GM08714 (cell line): ENCODE data around the gene PPAT.
"Not testable (repeated sequence)": the region's sequence is repeated elsewhere in the genome, so short reads cannot be mapped to it uniquely, and the experiment has no call there.

ENCODE experiments used
- H3K4me3 ChIP-seq: fragments of 200-500 bp; sonication (Bioruptor generic); 2 replicates; pipeline ENCODE4 v1.5.1; 2014; ENCODE audit warnings: mild to moderate bottlenecking, low read length, inconsistent platforms
- ZNF274 ChIP-seq: IDR thresholded peaks from 2 replicates; pipeline ENCODE4 v1.6.1; 2012; ENCODE audit warnings: mild to moderate bottlenecking, low read depth, low read length

Gene PPAT

GRCh38 chr4:56460085-56460484 is 24.7 kb upstream of the PPAT start:
- no peak overlapping the region for H3K4me3 ChIP-seq
- no peak for TF ChIP-seq ZNF274

DNA sequence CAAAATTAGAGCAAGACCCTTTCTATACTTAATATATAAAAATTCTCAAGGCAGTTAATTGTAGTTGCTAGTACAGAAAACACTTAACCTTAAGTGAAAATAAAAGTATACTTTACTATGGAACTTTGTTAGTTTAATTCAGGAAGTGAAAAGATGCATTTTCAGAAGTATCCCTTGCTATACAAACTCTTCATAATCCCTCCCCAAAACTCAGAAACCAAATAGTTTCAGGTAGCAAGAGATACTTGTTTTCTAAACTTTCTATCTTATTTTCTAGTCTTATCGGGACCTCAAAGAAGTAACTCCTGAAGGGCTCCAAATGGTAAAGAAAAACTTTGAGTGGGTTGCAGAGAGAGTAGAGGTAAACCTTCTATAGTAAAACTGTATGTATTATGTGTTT is 14.9 kb upstream of the PPAT start:
- no peak overlapping the region for H3K4me3 ChIP-seq
- no peak for TF ChIP-seq ZNF274

- not testable (repeated sequence) for H3K4me3 ChIP-seq
Measured at GRCh38 chr4:56449475-56449874, 14.1 kb upstream of the PPAT start.

DNA sequence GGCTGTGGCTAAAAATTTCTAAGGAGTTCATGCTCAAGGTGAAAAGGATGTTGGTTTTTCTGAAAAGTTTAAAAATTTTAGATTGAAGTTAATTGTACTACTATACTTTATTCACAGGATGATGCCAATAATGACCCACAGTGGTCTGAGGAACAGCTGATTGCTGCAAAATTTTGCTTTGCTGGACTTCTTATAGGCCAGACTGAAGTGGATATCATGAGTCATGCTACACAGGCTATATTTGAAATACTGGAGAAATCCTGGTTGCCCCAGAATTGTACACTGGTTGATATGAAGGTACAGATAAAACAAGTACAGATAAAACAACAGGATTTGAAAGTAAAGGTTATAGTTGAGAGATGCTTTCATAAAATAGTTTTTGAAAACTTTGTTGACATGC is 12.9 kb upstream of the PPAT start:
- no peak overlapping the region for H3K4me3 ChIP-seq
- TF ChIP-seq ZNF274: no peak

GRCh38 chr4:56445699-56446098 is 10.3 kb upstream of the PPAT start:
- no peak for TF ChIP-seq ZNF274
- no peak overlapping the region for H3K4me3 ChIP-seq

- TF ChIP-seq ZNF274: no peak
- H3K4me3 ChIP-seq: no peak overlapping the region
Measured at GRCh38 chr4:56444719-56445118, 9.3 kb upstream of the PPAT start.

GRCh38 chr4:56440983-56441382 is 5.6 kb upstream of the PPAT start:
- TF ChIP-seq ZNF274: no peak
- no peak overlapping the region for H3K4me3 ChIP-seq

DNA sequence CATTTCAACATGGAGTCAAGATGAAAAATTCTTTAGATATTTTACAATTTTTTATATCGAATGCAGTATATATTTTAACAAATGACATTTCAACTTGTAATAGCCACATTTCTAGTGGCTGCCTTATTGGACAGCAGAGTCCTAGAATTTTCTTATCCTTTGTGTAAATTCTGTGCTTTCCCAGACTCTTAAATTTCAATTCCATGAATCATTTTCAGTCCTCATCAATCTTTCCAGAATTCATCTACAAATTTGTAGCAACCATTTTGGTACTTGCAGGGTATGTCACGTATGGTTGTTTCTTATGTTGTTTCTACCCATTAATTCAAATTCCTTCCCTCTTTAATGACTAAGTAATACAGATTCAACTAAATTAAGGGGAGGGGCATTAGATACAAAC is 3.4 kb upstream of the PPAT start:
- H3K4me3 ChIP-seq: no peak overlapping the region
- TF ChIP-seq ZNF274: no peak

DNA sequence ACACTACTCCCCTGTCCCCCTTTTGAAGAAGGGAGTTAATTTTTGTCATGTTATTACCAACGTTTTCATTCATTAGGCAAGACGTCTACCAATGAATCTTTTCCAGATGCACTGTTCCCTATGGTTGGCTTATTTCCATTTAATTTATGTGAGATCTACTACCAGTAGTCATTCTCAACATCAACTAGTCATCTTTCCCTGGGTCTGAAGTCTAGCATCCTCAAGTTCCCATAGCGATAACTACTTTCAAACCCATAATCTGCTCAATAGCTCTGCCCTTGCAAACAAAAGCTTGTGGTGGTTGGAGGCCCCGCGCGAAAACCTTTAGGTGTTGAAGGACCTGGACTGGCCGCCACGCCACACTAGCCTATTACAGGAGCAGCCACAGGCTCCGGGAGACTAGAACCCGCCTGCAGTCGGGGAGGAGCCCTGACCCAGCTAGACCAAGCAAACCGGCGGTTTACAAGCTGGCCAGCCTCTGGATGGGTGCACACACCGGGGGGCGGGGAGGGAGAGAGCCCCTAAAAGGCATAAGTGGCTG is 746 bp downstream of the PPAT start:
- peak overlapping the region; percentile 73 for H3K4me3 ChIP-seq
- no peak for TF ChIP-seq ZNF274

GRCh38 chr4:56433280-56433679 is 2.1 kb downstream of the PPAT start:
- TF ChIP-seq ZNF274: no peak
- H3K4me3 ChIP-seq: peak overlapping the region; percentile 73

DNA sequence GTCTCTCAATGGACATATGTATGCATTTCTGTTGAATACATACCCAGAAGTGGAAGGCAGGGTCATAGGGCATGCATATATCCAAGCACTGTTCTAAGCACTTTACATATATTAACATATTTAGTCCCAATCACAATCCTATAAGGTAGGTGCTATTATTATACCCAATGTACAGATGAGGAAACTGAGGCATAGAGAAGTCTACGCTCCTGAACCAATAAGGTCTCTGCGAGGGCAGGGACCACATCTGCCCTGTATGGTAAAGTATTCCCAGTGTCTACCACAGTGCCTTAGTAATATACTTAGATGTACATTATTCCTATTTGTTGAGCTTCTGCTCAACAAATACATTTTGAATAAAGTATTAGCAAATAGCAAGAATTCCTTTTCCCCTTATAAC is 5.2 kb downstream of the PPAT start:
- TF ChIP-seq ZNF274: no peak
- no peak overlapping the region for H3K4me3 ChIP-seq

DNA sequence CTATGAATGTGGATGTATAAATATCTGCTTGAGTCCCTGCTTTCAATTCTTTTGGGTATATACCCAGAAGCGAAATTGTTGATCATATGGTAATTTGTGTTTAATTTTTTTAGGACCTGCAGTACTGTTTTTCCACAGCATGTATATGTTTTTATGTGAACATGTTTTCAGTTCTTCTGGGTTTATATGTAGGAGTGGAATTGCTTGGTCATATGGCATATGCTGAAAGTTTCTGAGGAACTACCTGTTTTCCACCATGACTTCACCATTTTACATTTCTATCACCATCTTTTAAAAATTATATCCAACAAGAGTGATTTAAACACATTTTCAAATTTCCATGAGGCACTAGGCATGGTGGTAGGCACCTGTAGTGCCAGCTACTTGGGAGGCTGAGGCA is 8.2 kb downstream of the PPAT start:
- no peak for TF ChIP-seq ZNF274
- H3K4me3 ChIP-seq: no peak overlapping the region

DNA sequence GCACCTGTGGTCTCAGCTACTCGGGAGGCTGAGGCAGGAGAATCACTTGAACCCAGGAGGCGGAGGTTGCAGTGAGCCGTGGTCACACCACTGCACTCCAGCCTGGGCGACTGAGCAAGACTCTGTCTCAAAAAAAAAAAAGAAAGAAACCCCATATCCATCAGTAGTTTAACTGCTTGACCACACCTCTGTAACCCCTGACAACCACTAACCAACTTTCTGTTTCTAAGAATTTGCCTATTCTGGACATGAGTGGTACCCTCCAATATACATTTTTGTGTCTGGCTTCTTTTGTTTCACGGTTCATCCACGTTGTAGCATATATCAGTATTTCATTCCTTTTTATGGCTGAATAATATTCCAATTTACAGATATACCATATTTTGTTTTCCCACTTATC is 9.1 kb downstream of the PPAT start:
- H3K4me3 ChIP-seq: no peak overlapping the region
- TF ChIP-seq ZNF274: no peak

GRCh38 chr4:56425518-56425917 is 9.9 kb downstream of the PPAT start:
- no peak for TF ChIP-seq ZNF274
- H3K4me3 ChIP-seq: no peak overlapping the region

- no peak for TF ChIP-seq ZNF274
- no peak overlapping the region for H3K4me3 ChIP-seq
Measured at GRCh38 chr4:56424697-56425514, 10.5 kb downstream of the PPAT start.

- no peak overlapping the region for H3K4me3 ChIP-seq
- no peak for TF ChIP-seq ZNF274
Measured at GRCh38 chr4:56424176-56424575, 11.2 kb downstream of the PPAT start.
